Tibial artery (tissue), 4 donors: ENCODE data around the gene MYOG.

ENCODE experiments used
- DNase-seq, 2 donors: peaks; one replicate each; pipeline ENCODE4 v3.0.0-alpha.2; 2019
- H3K27ac ChIP-seq, 2 donors: fragments of 200-600 bp; sonication (generic) in 1 of 2; 1 replicate in 1 of 2; 2 replicates in 1 of 2; pipeline ENCODE4 v1.5.1; 2018 to 2019; ENCODE audit warnings: mild to moderate bottlenecking in 1 of 2
- H3K27me3 ChIP-seq, 2 donors: fragments of 200-600 bp; sonication (generic) in 1 of 2; one replicate each; pipeline versions ENCODE4 v1.5.1 to v1.6.0; 2016 to 2019
- H3K36me3 ChIP-seq, 3 donors: fragments of 200-600 bp; sonication (generic) in 2 of 3; one replicate each; pipeline ENCODE4 v1.5.1; 2016 to 2019; ENCODE audit warnings: mild to moderate bottlenecking in 2 of 3
- H3K4me1 ChIP-seq, 4 donors: fragments of 200-600 bp; sonication (generic) in 2 of 4; 1 replicate in 3 of 4; 2 replicates in 1 of 4; pipeline ENCODE4 v1.5.1; 2016 to 2019
- H3K4me3 ChIP-seq, 2 donors: fragments of 200-600 bp; sonication (generic) in 1 of 2; 1 replicate in 1 of 2; 2 replicates in 1 of 2; pipeline ENCODE4 v1.5.1; 2018 to 2019; ENCODE audit warnings: mild to moderate bottlenecking in 2 of 2
- H3K9me3 ChIP-seq, 3 donors: fragments of 200-600 bp; sonication (generic) in 1 of 3; one replicate each; pipeline ENCODE4 v1.5.1; 2016 to 2019
- CTCF ChIP-seq, 2 experiments: fragments of 200-600 bp in 1 of 2; fragments of 450-650 bp in 1 of 2; IDR thresholded peaks; one replicate each; pipeline ENCODE4 v1.5.1; 2017 to 2019; ENCODE audit warnings: antibody characterized with exemption in 2 of 2, mild to moderate bottlenecking in 1 of 2, moderate library complexity in 1 of 2
- intact Hi-C: fragments of 100-400 bp; cut with DNase I; formaldehyde crosslinking; loops from one replicate; pipeline ENCODE4 v1.15.0; 2023; ENCODE audit warnings: low total_unique reads

Gene MYOG

GRCh38 chr1:203091761-203092330, 6.0 kb upstream of the MYOG start:
- no peak for DNase-seq
- Histone ChIP-seq H3K27ac (no peak overlapping the region), H3K4me3 (no peak overlapping the region), H3K9me3 (peaks cover 4 to 19% (median 13%) of the 10 kb centered on the region in 3 donors), H3K36me3 (no peaks in the 10 kb centered on the region), H3K4me1 (no peaks in the 10 kb centered on the region), H3K27me3 (peaks cover 0 to 17% of the 10 kb centered on the region in 2 donors)
- intact Hi-C loops = no loop called here
- no peak for TF ChIP-seq CTCF (IDR thresholded peaks at IDR 0.05)

- no peak overlapping the region for H3K4me3 ChIP-seq
- peaks cover 4 to 19% (median 13%) of the 10 kb centered on the region in 3 donors for H3K9me3 ChIP-seq
- TF ChIP-seq CTCF (IDR thresholded peaks at IDR 0.05) = no peak
- intact Hi-C loops = no loop called here
- H3K27ac ChIP-seq = no peak overlapping the region
- H3K36me3 ChIP-seq = no peaks in the 10 kb centered on the region
- no peak for DNase-seq
- H3K27me3 ChIP-seq = peaks cover 0 to 17% of the 10 kb centered on the region in 2 donors
- no peaks in the 10 kb centered on the region for H3K4me1 ChIP-seq
These were observed 5.3 kb upstream of the MYOG start for GRCh38 chr1:203091199-203091477.

GRCh38 chr1:203090421-203091198, 4.8 kb upstream of the MYOG start:
- intact Hi-C loops = no loop called here
- no peaks in the 10 kb centered on the region for H3K4me1 ChIP-seq
- DNase-seq = no peak
- H3K9me3 ChIP-seq = peaks cover 4 to 19% (median 10%) of the 10 kb centered on the region in 3 donors
- no peak overlapping the region for H3K27ac ChIP-seq
- H3K36me3 ChIP-seq = no peaks in the 10 kb centered on the region
- H3K27me3 ChIP-seq = peaks cover 0 to 22% of the 10 kb centered on the region in 2 donors
- H3K4me3 ChIP-seq = no peak overlapping the region
- TF ChIP-seq CTCF (IDR thresholded peaks at IDR 0.05) = no peak

GRCh38 chr1:203089651-203090045, 3.8 kb upstream of the MYOG start:
- DNase-seq = no peak
- H3K4me3 ChIP-seq = no peak overlapping the region
- H3K4me1 ChIP-seq = no peaks in the 10 kb centered on the region
- TF ChIP-seq CTCF (IDR thresholded peaks at IDR 0.05) = no peak
- peaks cover 0 to 28% of the 10 kb centered on the region in 2 donors for H3K27me3 ChIP-seq
- no peak overlapping the region for H3K27ac ChIP-seq
- H3K36me3 ChIP-seq = no peaks in the 10 kb centered on the region
- intact Hi-C loops = no loop called here
- H3K9me3 ChIP-seq = peaks cover 0 to 9% (median under 1%) of the 10 kb centered on the region in 3 donors

GRCh38 chr1:203089001-203089650, 3.3 kb upstream of the MYOG start:
- DNase-seq = no peak
- intact Hi-C loops = no loop called here
- Histone ChIP-seq H3K27me3 (peaks cover 0 to 28% of the 10 kb centered on the region in 2 donors), H3K27ac (no peak overlapping the region), H3K36me3 (no peaks in the 10 kb centered on the region), H3K4me3 (no peak overlapping the region), H3K9me3 (peaks cover 0 to 4% (median 0%) of the 10 kb centered on the region in 3 donors), H3K4me1 (no peaks in the 10 kb centered on the region)
- TF ChIP-seq CTCF (IDR thresholded peaks at IDR 0.05) = no peak
